Liver (tissue), 9 donors: ENCODE data around the gene RLN2. TPM values are rescaled to one million over a fixed set of nuclear protein-coding genes. Genes with fewer than 3 reads are reported as not detected.
"Not testable (repeated sequence)": the region's sequence is repeated elsewhere in the genome, so short reads cannot be mapped to it uniquely, and the experiment has no call there.

Source experiments
- DNase-seq: peaks from one replicate; pipeline ENCODE4 v3.0.0-alpha.2; 2017; ENCODE audit warnings: low spot score
- H3K27ac ChIP-seq, 2 donors: one replicate each; pipeline ENCODE4 v1.7.0; 2013; ENCODE audit warnings: inconsistent platforms in 2 of 2, low read length in 2 of 2, control low read depth in 1 of 2, low read depth in 1 of 2, mild to moderate bottlenecking in 1 of 2
- H3K27me3 ChIP-seq, 4 donors: one replicate each; pipeline versions ENCODE4 v1.6.1 to v1.7.0; 2013; ENCODE audit warnings: low read length in 3 of 4, inconsistent platforms in 1 of 4, mild to moderate bottlenecking in 1 of 4, moderate library complexity in 1 of 4; ENCODE audit not compliant: control insufficient read depth in 4 of 4, insufficient read depth in 4 of 4
- H3K36me3 ChIP-seq, 4 donors: one replicate each; pipeline versions ENCODE4 v1.6.1 to v1.7.0; 2013; ENCODE audit warnings: low read length in 3 of 4, mild to moderate bottlenecking in 3 of 4, low read depth in 1 of 4, moderate library complexity in 1 of 4; ENCODE audit not compliant: control insufficient read depth in 4 of 4, insufficient read depth in 3 of 4
- H3K4me1 ChIP-seq, 4 donors: one replicate each; pipeline versions ENCODE4 v1.6.1 to v1.7.0; 2013; ENCODE audit warnings: low read length in 3 of 4, mild to moderate bottlenecking in 3 of 4, moderate library complexity in 1 of 4; ENCODE audit not compliant: control insufficient read depth in 4 of 4, insufficient read depth in 4 of 4
- H3K4me3 ChIP-seq, 3 donors: one replicate each; pipeline versions ENCODE4 v1.6.1 to v1.7.0; 2013; ENCODE audit warnings: low read length in 3 of 3, control low read depth in 1 of 3, low read depth in 1 of 3, mild to moderate bottlenecking in 1 of 3
- H3K9ac ChIP-seq, 2 donors: one replicate each; pipeline ENCODE4 v1.7.0; 2013; ENCODE audit warnings: low read length in 2 of 2, mild to moderate bottlenecking in 2 of 2, moderate library complexity in 2 of 2, control low read depth in 1 of 2, low read depth in 1 of 2
- H3K9me3 ChIP-seq, 4 donors: one replicate each; pipeline versions ENCODE4 v1.6.1 to v1.7.0; 2013; ENCODE audit warnings: low read length in 3 of 4; ENCODE audit not compliant: control insufficient read depth in 4 of 4
- FOXA1 ChIP-seq: IDR thresholded peaks from 2 replicates; pipeline ENCODE4 v1.6.1; 2016; ENCODE audit warnings: antibody characterized with exemption
- FOXA2 ChIP-seq: IDR thresholded peaks from 2 replicates; pipeline ENCODE4 v1.6.1; 2016; ENCODE audit warnings: antibody characterized with exemption
- GABPA ChIP-seq, 2 donors: IDR thresholded peaks in 1 of 2; conservative IDR thresholded peaks in 1 of 2; 2 replicates each; pipeline ENCODE4 v1.6.1; 2016; ENCODE audit warnings: antibody characterized with exemption in 2 of 2, mild to moderate bottlenecking in 1 of 2, moderate library complexity in 1 of 2
- HNF4A ChIP-seq, 2 donors: conservative IDR thresholded peaks; 2 replicates each; pipeline ENCODE4 v1.6.1; 2016; ENCODE audit warnings: antibody characterized with exemption in 2 of 2, mild to moderate bottlenecking in 2 of 2
- HNF4G ChIP-seq: IDR thresholded peaks from 2 replicates; pipeline ENCODE4 v1.6.1; 2016; ENCODE audit warnings: antibody characterized with exemption
- JUND ChIP-seq, 2 donors: IDR thresholded peaks; 2 replicates each; pipeline ENCODE4 v1.6.1; 2016; ENCODE audit warnings: antibody characterized with exemption in 2 of 2
- RAD21 ChIP-seq, 2 donors: IDR thresholded peaks; 2 replicates each; pipeline ENCODE4 v1.6.1; 2016; ENCODE audit warnings: antibody characterized with exemption in 2 of 2, mild to moderate bottlenecking in 2 of 2
- RXRA ChIP-seq, 2 donors: IDR thresholded peaks; 2 replicates each; pipeline ENCODE4 v1.6.1; 2017 to 2018; ENCODE audit warnings: antibody characterized with exemption in 2 of 2, mild to moderate bottlenecking in 1 of 2
- TAF1 ChIP-seq: conservative IDR thresholded peaks from 2 replicates; pipeline ENCODE4 v1.6.1; 2016; ENCODE audit warnings: antibody characterized with exemption, mild to moderate bottlenecking
- YY1 ChIP-seq: IDR thresholded peaks from 2 replicates; pipeline ENCODE4 v1.6.1; 2016; ENCODE audit warnings: antibody characterized with exemption, mild to moderate bottlenecking
- WGBS: extraction: QIAGEN DNeasy Blood & Tissue Kit; methylation state at CpG from one replicate; pipeline ENCODE4 v1.1.7; 2013; 5-methylcytosine and 5-hydroxymethylcytosine counted together
- polyA plus RNA-seq, 2 donors: library from polyadenylated mRNA; stranded (reverse) in 1 of 2; unstranded in 1 of 2; fragments of 200-250 nt in 1 of 2; fragments of >200 nt in 1 of 2; fragmentation: Nextera tagmentation in 1 of 2; extraction: Ambion mirVana in 1 of 2; gene quantifications; one replicate each; pipeline versions ENCODE4 v1.2.1 to v1.2.3, GENCODE V29; 2013 to 2015
- total RNA-seq, 2 donors: library from RNA; depleted of rRNA; stranded (reverse); fragments of >200 nt; gene quantifications; one replicate each; pipeline ENCODE4 v1.2.3, GENCODE V29; 2014
- TF ChIP-seq, protein P1 (sequence below): IDR thresholded peaks from 2 replicates; pipeline ENCODE4 v1.6.1; 2016; ENCODE audit warnings: antibody characterized with exemption
- TF ChIP-seq, protein P2 (sequence below): IDR thresholded peaks from 2 replicates; pipeline ENCODE4 v1.6.1; 2016; ENCODE audit warnings: antibody characterized with exemption, mild to moderate bottlenecking
- TF ChIP-seq, protein P3 (sequence below): IDR thresholded peaks from 2 replicates; pipeline ENCODE4 v1.6.1; 2016; ENCODE audit warnings: antibody characterized with exemption
- TF ChIP-seq, protein P4 (sequence below): IDR thresholded peaks from 2 replicates; pipeline ENCODE4 v1.6.1; 2016; ENCODE audit warnings: antibody characterized with exemption
- TF ChIP-seq, protein P5 (sequence below): fragments of 150-350 bp; IDR thresholded peaks from 2 replicates; pipeline ENCODE4 v1.5.1; 2017; ENCODE audit warnings: improper control_type of control experiment, low read depth, low read length; ENCODE audit not compliant: missing input control
- donor health status: healthy.
- donor health status: healthy.
- donor health status: healthy.
- donor health status: healthy.
- donor health status: healthy.

Gene RLN2
- total and polyA plus RNA-seq, 4 donors = 0.33 TPM; not detected in 3

DNA sequence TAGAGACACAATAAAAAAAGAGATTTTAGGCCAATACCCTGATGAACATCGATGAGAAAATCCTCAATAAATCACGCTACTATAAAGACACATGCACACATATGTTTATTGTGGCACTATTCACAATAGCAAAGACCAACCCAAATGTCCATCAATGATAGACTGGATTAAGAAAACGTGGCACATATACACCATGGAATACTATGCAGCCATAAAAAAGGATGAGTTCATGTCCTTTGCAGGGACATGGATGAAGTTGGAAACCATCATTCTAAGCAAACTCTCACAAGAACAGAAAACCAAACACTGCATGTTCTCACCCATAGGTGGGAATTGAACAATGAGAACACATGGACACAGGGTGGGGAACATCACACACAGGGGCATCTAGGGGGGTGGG, 26.8 kb upstream of the RLN2 start:
- WGBS = 76% methylated on average over 3 of the region's 3 CpGs
- not testable (repeated sequence) for H3K9me3 ChIP-seq, H3K36me3 ChIP-seq, DNase-seq, H3K4me3 ChIP-seq, H3K27me3 ChIP-seq, H3K27ac ChIP-seq, H3K4me1 ChIP-seq, H3K9ac ChIP-seq

DNA sequence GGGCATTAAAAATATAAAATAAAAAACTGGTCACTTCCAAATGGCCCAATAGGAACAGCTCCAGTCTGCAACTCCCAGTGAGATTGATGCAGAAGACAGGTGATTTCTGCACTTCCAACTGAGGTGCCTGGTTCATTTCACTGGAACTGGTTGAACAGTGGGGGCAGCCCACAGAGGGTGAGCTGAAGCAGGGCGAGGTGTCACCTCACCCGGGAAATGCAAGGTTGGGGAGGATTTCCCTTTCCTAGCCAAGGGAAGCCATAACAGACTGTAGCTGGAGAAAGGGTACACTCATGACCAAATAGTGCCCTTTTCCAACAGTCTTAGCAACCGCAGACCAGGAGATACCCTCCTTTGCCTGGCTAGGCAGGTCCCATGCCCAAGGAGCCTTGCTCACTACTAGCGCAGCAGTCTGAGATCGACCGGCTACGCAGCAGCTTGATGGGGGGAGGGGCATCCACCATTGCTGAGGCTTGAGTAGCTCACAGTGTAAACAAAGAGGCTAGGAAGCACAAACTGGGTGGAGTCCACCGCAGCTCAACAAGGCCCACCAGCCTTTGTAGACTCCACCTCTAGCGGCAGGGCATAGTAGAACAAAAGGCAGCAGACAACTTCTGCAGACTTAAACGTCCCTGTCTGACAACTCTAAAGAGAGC, 22.5 kb upstream of the RLN2 start:
- Histone ChIP-seq H3K4me1 (no peaks in the 10 kb centered on the region), H3K27me3 (peaks cover 0 to 4% (median 0%) of the 10 kb centered on the region in 4 donors), H3K9me3 (no peaks in the 10 kb centered on the region), H3K9ac (no peak overlapping the region), H3K27ac (no peak overlapping the region), H3K4me3 (no peak overlapping the region), H3K36me3 (no peaks in the 10 kb centered on the region)
- TF ChIP-seq, protein P1, sequence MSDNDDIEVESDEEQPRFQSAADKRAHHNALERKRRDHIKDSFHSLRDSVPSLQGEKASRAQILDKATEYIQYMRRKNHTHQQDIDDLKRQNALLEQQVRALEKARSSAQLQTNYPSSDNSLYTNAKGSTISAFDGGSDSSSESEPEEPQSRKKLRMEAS = no peak
- TF ChIP-seq, protein P2, sequence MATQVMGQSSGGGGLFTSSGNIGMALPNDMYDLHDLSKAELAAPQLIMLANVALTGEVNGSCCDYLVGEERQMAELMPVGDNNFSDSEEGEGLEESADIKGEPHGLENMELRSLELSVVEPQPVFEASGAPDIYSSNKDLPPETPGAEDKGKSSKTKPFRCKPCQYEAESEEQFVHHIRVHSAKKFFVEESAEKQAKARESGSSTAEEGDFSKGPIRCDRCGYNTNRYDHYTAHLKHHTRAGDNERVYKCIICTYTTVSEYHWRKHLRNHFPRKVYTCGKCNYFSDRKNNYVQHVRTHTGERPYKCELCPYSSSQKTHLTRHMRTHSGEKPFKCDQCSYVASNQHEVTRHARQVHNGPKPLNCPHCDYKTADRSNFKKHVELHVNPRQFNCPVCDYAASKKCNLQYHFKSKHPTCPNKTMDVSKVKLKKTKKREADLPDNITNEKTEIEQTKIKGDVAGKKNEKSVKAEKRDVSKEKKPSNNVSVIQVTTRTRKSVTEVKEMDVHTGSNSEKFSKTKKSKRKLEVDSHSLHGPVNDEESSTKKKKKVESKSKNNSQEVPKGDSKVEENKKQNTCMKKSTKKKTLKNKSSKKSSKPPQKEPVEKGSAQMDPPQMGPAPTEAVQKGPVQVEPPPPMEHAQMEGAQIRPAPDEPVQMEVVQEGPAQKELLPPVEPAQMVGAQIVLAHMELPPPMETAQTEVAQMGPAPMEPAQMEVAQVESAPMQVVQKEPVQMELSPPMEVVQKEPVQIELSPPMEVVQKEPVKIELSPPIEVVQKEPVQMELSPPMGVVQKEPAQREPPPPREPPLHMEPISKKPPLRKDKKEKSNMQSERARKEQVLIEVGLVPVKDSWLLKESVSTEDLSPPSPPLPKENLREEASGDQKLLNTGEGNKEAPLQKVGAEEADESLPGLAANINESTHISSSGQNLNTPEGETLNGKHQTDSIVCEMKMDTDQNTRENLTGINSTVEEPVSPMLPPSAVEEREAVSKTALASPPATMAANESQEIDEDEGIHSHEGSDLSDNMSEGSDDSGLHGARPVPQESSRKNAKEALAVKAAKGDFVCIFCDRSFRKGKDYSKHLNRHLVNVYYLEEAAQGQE = no peak
- TF ChIP-seq, protein P3, sequence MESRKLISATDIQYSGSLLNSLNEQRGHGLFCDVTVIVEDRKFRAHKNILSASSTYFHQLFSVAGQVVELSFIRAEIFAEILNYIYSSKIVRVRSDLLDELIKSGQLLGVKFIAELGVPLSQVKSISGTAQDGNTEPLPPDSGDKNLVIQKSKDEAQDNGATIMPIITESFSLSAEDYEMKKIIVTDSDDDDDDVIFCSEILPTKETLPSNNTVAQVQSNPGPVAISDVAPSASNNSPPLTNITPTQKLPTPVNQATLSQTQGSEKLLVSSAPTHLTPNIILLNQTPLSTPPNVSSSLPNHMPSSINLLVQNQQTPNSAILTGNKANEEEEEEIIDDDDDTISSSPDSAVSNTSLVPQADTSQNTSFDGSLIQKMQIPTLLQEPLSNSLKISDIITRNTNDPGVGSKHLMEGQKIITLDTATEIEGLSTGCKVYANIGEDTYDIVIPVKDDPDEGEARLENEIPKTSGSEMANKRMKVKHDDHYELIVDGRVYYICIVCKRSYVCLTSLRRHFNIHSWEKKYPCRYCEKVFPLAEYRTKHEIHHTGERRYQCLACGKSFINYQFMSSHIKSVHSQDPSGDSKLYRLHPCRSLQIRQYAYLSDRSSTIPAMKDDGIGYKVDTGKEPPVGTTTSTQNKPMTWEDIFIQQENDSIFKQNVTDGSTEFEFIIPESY = no peak
- TF ChIP-seq YY1 (no peak), GABPA (IDR thresholded peaks at IDR 0.05 in 1 of 2, conservative IDR thresholded peaks at IDR 0.05 in 1 of 2) (no peak), FOXA1 (no peak), FOXA2 (no peak), RXRA (IDR thresholded peaks at IDR 0.05) (no peak), HNF4G (no peak), JUND (IDR thresholded peaks at IDR 0.05) (no peak), RAD21 (IDR thresholded peaks at IDR 0.05) (no peak), TAF1 (no peak), HNF4A (conservative IDR thresholded peaks at IDR 0.05) (no peak)
- TF ChIP-seq, protein P4, sequence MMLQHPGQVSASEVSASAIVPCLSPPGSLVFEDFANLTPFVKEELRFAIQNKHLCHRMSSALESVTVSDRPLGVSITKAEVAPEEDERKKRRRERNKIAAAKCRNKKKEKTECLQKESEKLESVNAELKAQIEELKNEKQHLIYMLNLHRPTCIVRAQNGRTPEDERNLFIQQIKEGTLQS = no peak
- TF ChIP-seq, protein P5, sequence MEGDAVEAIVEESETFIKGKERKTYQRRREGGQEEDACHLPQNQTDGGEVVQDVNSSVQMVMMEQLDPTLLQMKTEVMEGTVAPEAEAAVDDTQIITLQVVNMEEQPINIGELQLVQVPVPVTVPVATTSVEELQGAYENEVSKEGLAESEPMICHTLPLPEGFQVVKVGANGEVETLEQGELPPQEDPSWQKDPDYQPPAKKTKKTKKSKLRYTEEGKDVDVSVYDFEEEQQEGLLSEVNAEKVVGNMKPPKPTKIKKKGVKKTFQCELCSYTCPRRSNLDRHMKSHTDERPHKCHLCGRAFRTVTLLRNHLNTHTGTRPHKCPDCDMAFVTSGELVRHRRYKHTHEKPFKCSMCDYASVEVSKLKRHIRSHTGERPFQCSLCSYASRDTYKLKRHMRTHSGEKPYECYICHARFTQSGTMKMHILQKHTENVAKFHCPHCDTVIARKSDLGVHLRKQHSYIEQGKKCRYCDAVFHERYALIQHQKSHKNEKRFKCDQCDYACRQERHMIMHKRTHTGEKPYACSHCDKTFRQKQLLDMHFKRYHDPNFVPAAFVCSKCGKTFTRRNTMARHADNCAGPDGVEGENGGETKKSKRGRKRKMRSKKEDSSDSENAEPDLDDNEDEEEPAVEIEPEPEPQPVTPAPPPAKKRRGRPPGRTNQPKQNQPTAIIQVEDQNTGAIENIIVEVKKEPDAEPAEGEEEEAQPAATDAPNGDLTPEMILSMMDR = no peak
- whole genome bisulfite sequencing = 41% methylated on average over 10 of the region's 10 CpGs
- no peak for DNase-seq
